GM19023 (cell line): Measurements from ENCODE around the gene LRP1.

Experiments used
- ATAC-seq: cut with Tn5 transposase; IDR thresholded peaks from one replicate; pipeline ENCODE4 v1.9.1; 2021; ENCODE audit warnings: mild to moderate bottlenecking, moderate library complexity; ENCODE audit not compliant: unreplicated experiment

The LRP1 gene

DNA sequence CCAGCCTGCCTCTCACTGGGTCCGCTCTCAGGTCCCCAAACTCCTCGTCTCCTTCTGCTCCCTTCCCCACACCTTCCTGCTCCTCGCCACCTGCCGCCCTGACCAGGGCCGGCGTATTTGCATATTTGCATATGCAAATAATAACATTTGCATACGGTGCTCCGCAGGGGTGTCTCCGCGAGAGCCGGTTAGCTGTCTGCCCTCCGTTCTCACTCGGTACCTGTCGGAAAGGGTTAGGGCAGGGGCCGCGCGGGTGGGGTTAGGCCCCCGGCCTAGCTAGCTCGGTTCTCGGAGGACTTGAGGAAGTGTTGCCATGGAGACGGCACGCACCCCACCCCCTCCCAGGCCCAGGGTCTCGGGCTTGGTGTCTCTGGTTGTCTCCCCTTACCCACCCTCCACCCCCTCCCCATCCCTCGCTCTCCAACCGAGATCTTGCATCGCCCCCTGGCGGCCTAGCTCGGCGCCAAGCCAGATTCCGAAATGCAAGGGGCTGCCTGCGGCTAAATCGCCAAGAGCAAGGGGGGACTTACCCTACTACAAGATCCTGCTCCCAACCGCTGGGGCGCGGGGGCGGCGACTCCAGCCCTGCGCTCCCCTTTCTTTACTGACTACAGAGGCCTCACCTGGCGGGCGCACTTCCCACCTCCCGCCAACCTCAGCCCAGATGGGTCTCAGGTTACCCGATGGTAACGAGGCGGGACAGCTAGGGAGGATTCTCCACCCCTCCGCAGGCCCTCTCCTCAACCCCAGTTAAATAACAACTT, 114.6 kb downstream of the LRP1 start:
- ATAC-seq = no peak

DNA sequence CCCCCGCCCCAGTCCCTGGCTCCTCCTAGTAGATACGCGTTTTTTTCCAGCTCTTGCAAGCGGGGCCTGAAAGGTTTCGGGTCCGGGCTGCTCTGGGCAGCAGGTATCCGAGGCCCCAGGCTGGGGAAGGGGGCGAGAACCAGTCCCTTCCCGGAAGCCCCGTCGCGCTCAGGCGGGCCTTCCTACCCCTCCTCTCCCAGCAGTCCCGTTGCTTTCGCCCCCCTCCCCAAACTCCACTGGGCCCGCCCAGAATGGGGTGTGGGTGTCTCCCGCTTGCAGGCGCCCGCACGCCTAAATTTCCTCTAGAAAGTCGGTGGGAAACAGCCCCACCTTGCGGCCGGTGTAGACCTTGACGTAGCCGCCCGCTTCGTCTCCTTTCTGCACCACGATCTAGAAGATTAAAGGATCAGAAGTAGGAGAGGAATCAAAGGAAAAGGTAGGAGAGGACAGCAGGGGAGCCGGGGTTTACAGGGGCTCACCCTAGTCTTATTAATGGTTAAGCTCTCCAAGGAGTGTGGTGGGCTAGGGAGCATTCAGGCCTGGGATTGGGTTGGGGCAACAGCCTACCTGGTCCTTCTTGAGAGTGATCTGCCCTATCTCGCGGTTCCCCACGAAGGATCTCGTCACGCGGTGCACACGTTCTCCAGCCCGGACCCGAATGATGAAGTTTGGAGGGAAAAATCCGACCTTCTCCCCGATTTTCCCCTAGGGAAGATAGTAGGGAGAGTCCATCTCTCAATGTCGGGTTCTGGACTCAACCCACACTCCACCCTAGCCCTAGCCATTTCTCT, 115.4 kb downstream of the LRP1 start:
- no peak for ATAC-seq

DNA sequence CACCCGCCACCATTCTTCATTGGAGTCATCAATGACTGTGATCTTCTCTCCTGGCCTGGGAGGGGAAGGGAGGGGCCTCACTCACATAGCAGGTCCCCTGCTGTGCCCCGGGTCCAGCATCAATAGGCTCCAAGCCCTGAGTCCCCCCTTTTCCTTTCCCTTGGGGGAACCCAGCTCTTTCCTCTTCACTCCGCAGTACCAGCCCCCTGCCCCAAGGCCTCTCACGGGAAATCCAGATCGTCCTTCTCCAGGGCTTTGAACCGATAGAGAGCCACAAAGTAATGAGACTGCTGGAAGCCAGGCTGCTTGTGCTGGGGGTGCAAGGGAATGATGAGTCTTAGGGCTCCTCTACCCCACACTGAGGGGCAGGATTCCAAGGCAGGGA, 116.0 kb downstream of the LRP1 start:
- ATAC-seq = no peak

DNA sequence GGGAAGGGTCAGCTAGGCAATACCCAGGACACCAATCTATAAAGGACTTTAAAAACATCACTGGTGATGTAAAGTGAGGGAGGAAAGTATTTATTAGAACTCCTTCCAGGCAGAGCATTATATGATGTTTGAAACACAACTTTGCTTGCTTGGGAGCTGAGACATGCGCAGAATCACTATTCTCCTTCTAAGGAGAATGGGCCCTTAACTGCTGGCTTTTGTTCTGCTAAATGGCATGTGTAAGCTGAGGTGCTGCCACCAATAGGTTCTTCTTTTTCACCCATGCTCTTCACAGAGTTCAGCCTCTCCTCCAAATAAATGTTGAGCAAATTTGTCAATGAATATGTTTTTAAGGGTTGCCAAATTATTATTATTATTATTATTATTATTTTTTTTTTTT, 118.8 kb downstream of the LRP1 start:
- no peak for ATAC-seq

DNA sequence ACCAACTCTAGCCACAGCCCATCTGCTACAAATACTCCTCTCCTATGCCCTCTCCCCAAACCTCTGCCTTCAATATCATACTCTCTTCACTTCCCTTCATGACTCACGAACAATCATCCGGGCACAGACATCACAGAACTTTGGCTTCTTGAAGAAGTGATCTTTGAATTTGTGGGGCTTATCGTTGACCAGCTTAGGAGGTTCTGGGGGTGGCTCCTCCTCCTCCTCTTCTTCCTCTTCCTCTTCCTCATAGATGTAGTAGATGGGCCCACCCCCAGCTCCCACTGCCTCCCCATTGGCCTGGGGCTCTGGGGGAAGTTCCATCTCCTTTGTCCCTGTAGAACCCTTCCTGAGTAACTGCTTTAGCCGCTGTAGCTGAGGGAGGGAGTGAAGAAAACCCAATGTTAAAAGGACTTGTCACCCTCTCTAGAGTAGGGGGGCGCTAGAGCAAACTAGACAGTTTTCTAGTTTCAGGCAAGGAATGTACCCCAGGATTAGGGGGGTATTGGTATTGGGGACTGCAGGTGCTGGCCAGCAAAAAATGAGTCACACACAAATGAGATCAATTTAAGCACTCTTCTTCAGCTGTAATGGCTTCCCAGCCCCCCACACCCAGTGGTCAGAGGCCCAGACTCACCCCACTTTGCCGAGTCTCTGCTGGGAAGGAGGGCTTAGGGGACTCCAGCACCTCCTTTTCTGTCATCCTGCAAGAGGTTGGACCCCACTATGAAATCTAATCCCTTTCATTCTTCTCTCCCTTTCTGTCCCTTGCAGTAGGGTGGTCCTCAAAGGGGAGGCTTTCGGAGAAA, 120.9 kb downstream of the LRP1 start:
- no peak for ATAC-seq

DNA sequence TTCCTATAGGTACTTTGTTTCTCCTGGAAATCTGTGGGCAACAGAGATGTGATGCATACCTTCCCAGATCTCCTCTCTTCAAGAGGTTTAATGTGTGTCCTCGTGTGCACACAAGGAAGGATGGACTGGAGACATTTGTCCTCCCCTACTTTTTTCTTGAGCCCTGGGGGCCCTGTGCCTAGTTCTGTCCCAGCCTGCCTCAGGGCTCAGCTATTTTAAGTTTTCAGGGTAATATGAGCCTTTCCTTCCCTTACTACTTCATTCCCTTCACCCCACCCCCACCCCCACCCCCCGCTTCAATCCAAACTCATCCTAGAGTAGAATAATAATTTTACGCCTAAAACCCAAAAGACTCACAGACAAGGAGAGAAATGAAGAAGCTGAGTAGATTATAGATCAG, 122.3 kb downstream of the LRP1 start:
- ATAC-seq = no peak

DNA sequence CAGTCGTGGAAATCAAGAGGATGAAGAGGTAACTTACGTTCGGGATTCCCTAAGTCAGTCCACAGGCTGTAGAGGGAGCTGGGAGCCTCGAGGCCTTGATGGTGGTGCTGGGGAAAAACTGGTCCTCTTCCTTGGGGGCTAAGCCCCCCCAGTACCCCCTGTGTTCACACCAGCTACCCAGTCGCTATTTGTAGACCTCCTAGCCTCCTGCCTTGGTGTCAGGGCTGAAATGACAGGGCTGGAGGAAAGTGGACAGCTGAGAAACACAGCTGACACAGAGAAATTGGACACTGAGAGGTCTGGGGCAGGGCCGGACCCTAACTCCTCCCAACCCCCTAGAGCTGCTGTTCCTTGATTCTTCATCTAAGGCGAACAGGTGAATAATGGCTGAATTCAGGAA, 122.7 kb downstream of the LRP1 start, which contains the start of gene STAC3:
Gene STAC3 (minus strand): TSS at position 232 of the 400 bp plus-strand sequence. CDS start 1,551 bp downstream, outside the sequence.
- ATAC-seq = no peak

DNA sequence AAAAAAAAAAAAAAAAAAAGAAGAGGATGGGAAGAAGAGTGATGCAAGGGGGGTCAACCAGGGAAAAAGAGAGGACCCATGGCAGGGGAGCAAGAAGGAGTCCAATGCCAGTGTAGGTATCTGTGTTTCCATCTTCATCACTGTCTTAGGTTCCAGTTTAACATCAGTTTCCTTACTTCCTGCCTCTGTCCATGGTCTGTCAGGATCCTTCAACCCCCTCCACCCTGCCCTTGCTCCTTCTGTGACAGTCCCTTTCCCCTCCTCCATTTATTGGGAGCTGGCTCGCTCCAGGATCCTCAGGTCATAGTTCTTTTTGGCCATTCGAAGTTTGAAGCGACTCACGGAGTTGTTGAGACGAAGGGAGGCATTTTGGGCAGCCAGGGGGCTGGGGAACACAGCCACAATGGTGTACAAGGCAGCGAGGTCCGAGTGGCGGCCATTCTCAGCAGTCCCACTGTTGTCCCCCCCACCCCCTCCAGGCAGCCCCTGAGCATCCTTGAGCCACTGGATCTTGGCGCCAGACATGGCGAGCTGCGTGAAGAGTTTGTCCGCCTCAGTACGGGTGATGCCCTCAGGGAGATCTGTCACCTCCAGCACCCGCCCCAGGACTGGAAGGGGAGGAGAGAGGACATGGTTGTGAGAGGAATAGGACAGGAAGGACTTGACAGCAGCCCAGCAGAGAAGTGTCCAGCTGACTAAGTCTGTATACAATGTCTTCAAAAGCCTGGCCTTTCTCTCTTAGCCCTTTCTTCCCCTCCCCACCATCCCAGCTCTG, 126.4 kb downstream of the LRP1 start:
- ATAC-seq = no peak

DNA sequence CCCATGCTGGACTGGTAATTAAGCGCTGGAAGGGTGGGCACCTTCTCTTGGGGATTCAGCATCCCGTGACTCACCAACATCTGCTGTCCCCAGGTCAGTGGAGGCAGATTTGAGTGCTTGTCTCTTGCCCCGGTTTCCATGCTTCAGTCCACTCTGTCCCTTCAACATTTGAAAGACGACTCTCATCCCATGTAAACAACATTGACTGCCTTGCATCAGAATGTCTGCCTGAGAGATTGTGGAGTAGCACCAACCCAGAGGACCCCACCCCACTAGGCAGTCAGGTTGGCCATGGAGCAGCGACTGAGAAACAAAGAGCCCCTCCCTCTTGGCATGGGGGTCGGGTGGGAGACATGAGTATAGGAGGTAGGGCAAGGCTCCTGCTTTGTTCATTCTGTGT, 127.6 kb downstream of the LRP1 start:
- ATAC-seq = no peak

DNA sequence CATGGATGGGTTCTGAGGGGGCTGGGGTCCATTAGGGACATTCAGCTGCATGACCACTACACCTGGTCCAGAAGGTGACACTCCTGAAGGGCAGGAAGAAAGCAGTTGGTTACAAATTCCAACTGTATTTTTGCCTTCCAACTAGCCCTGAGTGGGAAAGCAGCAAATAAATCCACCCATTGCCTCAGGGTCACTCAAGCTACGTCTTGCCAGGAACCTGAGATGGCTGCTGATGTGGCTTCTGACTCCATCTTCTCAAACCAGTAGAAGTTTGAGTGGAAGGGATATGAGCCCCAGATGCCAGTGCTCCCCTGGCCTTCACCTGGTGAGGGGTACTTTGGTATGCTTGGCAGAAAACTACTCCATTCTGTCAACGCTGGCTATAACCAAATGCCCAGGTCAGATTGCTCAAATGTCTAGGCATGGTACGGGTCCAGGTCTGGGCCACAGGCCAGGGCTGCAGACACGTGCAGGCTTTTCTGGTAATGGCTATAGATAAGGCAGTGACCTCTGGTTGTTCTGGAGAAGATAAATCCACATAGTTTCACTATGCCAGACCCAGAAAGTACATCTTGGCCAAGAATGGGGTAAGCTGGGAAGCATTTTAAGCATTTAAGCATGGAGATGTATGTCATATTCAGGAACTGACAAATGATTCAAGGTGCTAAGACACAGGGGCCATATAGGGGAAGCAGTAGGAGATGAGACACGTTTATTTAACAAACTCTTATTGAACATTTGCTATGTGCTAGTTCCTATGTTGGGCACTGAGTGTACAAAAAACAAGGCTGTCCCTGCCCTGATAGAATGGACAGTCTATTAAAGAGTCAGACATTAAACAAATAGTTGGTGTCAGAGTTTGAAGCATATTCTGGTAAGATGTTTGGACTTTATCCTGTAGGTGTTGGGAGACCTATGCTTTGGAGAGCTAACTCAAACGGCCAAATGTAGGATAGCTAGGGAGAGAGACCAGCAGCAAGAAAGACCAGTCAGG, 131.0 kb downstream of the LRP1 start:
- ATAC-seq = no peak

DNA sequence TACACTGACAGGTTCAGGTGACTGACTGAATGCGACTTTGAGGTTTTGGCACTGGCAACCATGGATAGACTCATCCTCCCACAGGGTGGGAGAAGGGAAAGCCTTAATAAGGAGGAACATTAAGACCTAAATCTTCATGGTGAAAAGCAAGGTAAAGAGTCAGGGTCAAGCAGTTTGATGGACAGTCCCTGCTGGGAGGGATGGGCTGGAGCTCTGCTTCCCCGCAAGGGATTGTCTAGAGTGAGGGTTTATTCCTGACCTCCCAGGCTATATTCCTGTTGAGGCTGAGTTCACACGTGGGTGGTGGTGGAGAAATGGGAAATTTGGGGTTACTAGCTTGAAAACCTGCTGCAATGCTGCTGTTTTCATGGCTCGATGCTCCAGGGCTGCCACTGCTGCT, 132.1 kb downstream of the LRP1 start:
- ATAC-seq = no peak

DNA sequence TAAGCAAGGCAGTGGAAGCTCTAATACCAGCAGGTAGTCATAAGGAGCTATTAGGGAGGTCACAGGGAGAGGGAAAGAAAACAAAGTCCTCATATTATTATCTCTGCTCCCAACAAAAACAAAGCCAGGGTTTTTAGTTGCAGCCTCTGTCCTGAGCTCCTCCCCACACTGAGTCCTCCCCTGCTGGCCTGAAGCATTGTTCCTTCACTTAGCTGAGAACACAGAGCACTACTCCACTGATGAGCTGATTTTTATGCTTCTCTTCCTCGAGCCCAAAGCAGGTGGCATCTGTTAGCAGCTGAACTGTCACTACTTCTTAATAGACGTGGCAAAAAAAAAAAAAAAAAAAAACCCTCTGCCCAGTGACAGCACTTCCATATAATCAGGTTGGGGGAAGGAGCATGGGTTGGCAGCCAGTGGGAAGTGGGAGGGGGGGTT, 133.2 kb downstream of the LRP1 start:
- no peak for ATAC-seq

DNA sequence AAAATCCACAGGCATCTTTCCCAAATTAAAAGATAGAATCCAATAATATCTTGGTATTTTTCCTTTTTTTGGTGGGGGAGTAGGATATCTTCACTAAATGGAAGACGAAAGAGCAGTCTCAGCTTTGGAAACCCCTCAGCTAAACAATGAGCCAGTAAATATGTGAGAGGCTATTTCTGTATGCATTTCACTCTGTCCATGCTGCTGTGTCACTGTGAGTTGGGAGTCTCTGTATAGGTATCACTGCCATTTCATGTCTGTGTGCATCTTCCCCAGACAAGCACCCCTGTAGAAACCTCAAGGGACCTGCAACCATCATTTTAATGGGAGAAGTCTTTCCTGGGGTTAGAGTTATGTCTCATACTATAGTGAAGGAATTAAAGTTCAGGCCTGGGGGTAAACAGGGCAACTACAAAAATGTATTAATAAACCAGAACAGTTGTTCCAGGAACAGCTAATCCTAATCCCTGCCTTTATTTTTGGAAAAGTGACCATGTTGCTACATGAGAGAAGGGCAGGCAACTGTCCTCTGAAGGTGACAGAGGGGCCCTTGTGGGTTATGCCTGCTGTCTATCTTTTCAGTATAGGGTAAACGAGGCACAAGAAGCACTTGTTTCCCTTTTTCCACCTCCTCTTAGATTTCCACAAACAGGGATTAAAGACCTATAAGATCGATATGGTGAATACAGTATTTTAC, 134.0 kb downstream of the LRP1 start:
- no peak for ATAC-seq
